Stimulated activated CD8-positive, alpha-beta memory T cell treated with anti-CD3 and anti-CD28 coated beads, Interleukin-7, amount 100 ng/mL, for 24 hours (primary cell): ENCODE measurements around the gene MLXIPL.
"Not testable (repeated sequence)": the region's sequence is repeated elsewhere in the genome, so short reads cannot be mapped to it uniquely, and the experiment has no call there.

Source experiments
- DNase-seq: peaks from one replicate; pipeline ENCODE4 v3.0.0-alpha.2; 2020; ENCODE audit warnings: low read depth

MLXIPL gene

GRCh38 chr7:73644688-73645286, 20.5 kb upstream of the MLXIPL start:
- no peak for DNase-seq

GRCh38 chr7:73642834-73643233, 18.5 kb upstream of the MLXIPL start:
- no peak for DNase-seq

- DNase-seq = no peak
These were observed 14.6 kb upstream of the MLXIPL start for GRCh38 chr7:73638911-73639310.

GRCh38 chr7:73635428-73636200, 11.3 kb upstream of the MLXIPL start:
- no peak for DNase-seq

GRCh38 chr7:73633844-73634243, 9.5 kb upstream of the MLXIPL start:
- no peak for DNase-seq

- DNase-seq = no peak
These were observed 9.0 kb upstream of the MLXIPL start for GRCh38 chr7:73633323-73633722.

- no peak for DNase-seq
These were observed 7.2 kb upstream of the MLXIPL start for GRCh38 chr7:73631558-73631957.

GRCh38 chr7:73628504-73628903, 4.2 kb upstream of the MLXIPL start:
- no peak for DNase-seq

- no peak for DNase-seq
These were observed 2.5 kb upstream of the MLXIPL start for GRCh38 chr7:73626814-73627213.

- no peak for DNase-seq
These were observed 954 bp upstream of the MLXIPL start for GRCh38 chr7:73625276-73625675.

GRCh38 chr7:73624669-73625001, 313 bp upstream of the MLXIPL start:
- no peak for DNase-seq

- DNase-seq = no peak
These were observed 1.2 kb downstream of the MLXIPL start for GRCh38 chr7:73622909-73623797.

- DNase-seq = no peak
These were observed 1.8 kb downstream of the MLXIPL start for GRCh38 chr7:73622527-73622908.

GRCh38 chr7:73621168-73622063, 2.9 kb downstream of the MLXIPL start:
- no peak for DNase-seq

- DNase-seq = not testable (repeated sequence)
These were observed 4.9 kb downstream of the MLXIPL start for GRCh38 chr7:73619394-73619793.

GRCh38 chr7:73618538-73618937, 5.8 kb downstream of the MLXIPL start:
- no peak for DNase-seq

GRCh38 chr7:73617520-73617919, 6.8 kb downstream of the MLXIPL start:
- not testable (repeated sequence) for DNase-seq

- DNase-seq = no peak
These were observed 8.4 kb downstream of the MLXIPL start for GRCh38 chr7:73615886-73616285.

- DNase-seq = not testable (repeated sequence)
These were observed 9.4 kb downstream of the MLXIPL start for GRCh38 chr7:73614937-73615336.

GRCh38 chr7:73613954-73614735, 10.2 kb downstream of the MLXIPL start:
- DNase-seq = no peak
